ENCODE measurements around the gene GRIN2C. TPM values are rescaled to one million over a fixed set of nuclear protein-coding genes. Genes with fewer than 3 reads are reported as not detected.

Gene GRIN2C
- total RNA-seq, 1 donor from 2014 or later = 0.65 TPM

DNA sequence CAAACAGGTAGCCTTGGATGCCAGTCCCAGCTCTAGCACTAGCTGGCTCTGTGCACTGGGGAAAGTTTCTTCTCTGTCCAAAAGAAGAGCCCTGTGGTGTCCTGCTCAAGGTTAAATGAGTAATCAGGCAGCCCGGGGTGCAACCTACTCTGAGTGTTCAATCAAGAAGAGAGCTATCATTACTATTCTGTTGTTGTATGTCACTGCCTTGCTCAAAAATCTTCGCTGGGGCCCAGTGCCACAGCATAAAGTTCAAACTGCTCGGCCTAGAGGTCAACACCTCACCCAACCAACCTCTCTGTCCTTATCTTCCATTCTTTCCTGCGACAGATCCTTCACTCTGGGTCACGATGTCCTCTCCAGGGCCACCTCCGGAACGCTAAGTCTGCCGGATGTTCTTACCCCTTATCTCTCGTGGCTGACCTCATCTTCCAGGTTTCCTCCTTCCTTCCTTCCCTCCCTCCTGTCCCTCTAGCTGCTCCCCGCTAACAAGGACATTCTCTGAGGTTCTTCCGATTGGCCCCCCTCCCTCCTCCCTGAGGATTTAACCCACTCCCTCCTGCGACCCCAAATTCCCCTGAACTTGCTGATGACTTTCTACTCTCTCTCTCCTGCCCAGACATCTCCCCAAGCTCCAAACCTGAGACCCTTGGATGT is 8.7 kb upstream of the GRIN2C start:
- DNase-seq (no peak), ATAC-seq (ENCODE audit: poor library complexity) (no peak)
- intact Hi-C loops (cut with DNase I) = no loop called here

DNA sequence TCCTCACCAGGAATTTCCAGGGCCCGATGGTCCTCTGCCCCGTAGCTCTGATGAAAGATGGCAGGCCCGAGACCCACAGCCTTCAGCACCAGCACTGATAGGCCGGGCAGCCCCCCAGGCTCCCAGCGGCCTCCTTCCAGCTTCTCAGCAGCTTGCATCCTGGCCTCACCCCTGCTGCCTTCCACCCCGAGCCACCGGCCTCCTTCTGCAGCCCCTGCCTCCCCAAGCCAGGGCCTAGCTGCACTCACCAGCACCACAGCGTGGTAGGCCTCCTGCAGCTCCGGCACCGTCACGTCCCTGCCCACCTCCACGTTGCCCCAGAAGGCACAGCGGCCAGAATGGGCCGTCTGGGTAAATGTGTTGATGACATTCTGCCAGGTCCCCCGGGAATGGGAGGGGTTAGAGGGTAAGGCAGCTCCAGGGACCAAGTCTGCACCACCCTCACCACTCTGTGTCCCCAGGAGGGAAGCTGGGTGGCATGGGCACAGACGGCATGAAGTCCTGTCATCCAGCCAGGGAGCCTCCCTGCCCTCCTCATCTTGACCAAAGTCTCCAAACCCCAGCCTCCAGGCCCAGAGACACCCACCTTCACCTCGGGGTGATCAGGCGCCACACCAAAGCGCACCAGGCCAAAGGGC is 6.6 kb upstream of the GRIN2C start:
- no peak for DNase-seq
- intact Hi-C loops (cut with DNase I) = no loop called here
- ATAC-seq (ENCODE audit: poor library complexity) = no peak

DNA sequence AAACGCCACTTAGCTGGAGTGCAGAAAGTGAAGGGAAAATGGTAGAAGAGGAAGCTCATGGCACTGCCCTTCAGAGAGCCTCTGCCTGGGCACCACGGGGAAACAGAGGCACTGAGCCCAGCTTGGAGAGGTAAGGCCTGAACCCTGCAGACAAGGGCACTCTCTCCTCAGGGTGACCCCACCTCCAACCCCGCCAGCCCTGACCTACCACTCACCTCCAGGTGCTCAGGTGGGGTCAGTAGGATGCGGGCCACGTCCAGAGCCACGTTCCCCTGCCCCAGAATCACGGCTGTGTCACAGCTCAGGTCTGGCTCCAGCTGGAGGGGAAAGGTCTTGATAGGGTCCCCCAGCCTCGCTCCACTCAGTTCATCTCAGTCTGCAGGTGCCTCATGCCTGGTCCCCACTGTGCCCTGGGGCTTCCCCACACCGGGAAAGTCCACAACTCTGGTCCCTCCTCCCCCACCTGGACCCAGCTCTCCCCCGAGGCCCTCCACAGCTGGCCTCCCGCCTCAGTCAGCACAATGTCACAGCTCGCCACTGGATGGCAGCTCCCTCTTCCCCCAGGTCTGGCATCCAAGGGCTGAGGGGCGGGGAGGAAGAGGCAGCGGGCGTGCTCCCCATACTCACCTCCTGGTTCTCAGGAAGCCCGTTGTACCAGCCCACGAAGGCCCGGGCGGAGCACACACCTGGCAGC is 6.0 kb upstream of the GRIN2C start:
- ATAC-seq (ENCODE audit: poor library complexity) = no peak
- DNase-seq = no peak
- intact Hi-C loops (cut with DNase I) = loop anchor here (2.0 kb wide), 1 partner anchor 121 kb away; no protein-coding TSS in a partner anchor

DNA sequence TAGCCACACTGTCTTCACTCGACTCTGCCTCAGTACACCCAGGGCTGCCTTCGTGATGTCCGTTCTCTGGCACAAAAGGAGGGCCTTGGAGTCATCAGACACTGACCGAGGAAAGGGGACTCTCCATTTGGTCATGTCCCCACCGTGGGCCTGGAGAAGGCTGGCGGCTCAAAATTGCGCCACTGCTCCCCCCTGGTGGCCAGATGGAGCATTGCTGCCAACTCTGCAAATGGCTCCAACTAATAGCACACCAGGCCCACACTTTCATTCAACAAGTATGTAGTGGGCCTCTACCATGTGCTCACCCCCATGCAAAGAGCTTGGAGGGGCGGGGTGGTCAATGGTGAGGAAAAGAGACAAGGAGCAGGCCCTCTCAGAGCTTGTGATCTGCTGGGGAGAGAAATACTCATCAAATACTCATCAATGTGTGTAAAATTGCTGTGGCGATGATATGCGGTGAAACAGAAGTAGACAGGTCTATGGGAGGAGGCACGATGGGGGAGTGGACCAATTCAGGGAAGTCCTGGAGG is 5.2 kb upstream of the GRIN2C start:
- peak; percentile 85 for DNase-seq
- ATAC-seq (ENCODE audit: poor library complexity) = peak; percentile 73
- intact Hi-C loops (cut with DNase I) = loop anchor here (2.0 kb wide), 1 partner anchor 120 kb away; no protein-coding TSS in a partner anchor

DNA sequence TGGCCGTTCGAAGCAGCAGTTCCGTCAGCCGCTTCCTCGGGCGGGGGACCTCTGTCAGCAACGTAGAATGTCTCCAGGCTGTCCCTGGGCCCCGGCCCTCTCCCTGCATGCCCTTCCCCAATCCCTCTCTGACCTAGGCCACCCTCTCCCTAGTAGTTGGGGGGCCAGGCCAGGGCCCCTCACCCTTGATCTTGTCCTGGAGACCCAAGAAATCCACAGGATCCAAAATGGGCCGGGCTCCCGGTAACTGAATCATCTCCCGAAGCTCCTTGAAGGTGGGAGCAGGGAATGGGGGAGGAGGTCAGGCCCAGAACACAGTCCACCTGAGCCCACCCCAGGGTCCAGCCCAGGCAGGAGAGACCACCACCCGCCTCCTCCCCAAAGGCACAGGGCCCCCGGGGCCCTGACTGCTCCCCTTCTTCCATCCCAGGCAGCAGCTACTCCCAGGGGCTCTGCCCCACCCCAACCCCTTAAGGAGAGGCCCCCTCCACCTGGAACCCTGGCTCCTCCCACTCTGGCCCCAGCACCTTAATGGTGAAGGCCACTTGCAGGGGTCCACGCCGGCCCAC is 4.7 kb upstream of the GRIN2C start:
- DNase-seq = no peak

DNA sequence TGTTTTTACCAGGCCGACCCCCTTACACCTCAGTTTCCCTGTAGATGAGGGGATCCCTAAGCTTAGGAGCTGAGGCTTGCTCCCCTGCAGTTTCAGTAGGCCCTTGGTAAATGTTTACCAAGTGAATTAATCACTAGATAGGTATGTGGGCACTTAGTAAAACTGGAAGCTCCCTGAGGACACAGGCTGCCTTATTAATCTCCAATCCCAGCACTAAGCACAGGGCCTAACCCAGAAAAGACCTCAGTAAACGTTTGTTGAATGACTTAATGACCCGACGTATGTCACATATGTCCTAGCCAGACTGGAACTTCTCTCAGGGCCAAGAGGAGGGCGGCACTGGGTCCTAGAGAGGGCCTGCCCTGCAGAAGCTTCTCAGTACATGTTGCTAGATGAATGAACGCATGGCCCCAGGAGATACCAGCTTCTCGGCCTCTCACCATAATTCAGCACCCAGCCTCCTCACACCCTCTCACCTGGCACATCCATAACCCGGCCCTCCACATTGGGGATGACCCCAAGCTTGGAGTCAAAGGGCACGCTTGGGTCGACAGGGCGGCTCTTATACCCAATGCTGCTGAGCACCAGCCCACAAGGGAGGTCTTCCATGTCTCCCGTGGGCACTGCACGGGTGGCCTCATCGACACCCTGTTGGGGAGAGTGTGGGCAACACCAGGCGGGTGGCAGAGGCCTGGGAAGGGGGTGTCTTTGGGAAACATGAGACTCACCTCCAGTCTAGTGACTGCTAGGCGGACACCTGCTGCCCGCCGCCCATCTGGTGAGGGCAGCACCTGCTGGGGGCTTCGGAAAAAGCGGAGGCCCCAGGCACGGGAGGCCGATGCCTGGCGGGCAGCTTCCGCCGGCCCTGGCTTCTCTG is 4.0 kb upstream of the GRIN2C start:
- intact Hi-C loops (cut with DNase I) = loop anchor here (1.0 to 2.0 kb wide), 2 partner anchors 72 to 119 kb away; no protein-coding TSS in a partner anchor
- ATAC-seq (ENCODE audit: poor library complexity) (no peak), DNase-seq (no peak)

More for the DNA sequence above, 4.7 kb upstream of the GRIN2C start:
- intact Hi-C loops (cut with DNase I) = loop anchor here (2.0 kb wide), 1 partner anchor 120 kb away; no protein-coding TSS in a partner anchor
- ATAC-seq (ENCODE audit: poor library complexity) = no peak

DNA sequence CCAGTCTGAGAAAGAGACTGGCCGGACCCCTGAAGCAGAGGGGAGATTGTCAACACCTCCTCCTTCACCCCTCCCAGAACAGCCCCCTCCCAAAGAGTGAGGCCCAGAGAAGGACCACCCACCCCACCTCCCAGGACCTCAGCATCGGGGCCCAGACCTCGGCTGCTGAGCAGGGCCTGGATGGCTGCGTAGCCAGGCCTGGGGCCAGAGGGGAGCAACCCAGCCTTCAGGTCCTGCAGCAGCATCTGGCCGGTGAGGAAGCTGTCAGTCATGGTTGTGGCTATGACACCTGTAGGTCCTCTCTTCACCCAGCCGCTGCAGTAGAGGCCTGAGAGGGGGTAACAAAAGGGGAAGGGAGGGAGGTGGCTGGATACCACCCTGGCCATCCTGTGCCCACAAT is 3.2 kb upstream of the GRIN2C start:
- ATAC-seq (ENCODE audit: poor library complexity) (no peak), DNase-seq (no peak)
- intact Hi-C loops (cut with DNase I) = loop anchor here (1.0 kb wide), 1 partner anchor 72 kb away; no protein-coding TSS in a partner anchor

DNA sequence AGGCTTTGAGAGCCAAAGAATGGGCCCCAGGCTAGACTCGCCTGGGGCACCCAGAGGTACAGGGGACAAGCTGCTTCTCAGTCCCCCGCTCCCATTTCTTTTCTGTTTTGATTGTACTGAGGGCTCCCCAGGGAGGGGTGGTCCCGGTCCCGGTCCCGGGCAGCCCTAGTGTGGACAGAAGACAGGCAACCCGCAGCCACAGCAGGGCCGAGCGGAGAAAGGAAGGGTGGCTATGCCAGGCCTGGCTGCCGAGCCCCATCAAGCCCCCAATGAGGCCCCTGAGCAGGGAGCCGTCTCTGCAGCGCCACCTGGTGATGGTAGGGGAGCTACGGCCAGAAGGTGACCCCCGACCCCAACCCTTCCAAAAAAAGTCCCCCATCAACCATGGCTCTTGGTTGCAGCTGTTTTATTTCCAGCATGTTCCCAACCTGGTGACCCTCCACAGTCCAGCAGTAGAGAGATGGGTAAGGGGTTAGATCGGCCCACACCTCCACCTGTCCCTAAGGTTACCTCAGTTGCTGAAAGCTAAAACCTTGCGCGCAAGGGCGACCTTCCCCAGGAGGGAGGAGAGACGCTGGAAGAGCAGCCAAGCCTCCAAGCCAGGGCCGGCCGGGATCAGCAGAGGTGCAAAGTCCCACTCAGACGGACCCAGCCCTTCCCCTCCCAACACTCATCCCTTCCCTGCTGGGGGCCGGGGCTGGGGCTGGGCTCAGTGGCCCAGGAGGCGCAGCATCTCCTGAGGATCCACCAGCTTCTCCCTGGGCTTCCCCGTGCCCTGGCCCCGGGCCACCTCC is 2.6 kb upstream of the GRIN2C start:
- ATAC-seq (ENCODE audit: poor library complexity) (peak; percentile 74), DNase-seq (peak; percentile 85)
- intact Hi-C loops (cut with DNase I) = no loop called here

DNA sequence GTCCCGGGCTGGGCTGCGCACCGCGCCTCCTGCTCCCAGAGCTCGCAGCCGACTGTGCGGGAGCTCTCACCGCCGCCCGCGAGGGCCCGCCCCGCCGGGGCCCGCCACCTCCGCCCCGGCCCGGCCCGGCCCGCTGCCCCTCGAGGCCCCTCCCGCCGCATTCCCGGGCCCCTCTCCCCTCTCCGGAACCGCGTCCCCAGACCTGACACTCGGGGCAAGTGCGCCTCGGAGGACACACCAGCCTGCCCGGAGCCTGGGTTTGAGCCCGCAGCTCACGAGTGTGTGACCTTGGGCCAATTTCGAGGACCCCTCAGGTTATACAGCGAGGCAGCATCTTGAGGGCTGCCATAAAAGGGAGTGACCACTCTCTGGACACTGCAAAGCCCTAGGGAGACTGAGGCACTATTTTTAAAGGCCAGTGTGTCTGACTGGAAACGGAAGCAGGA is 2.0 kb upstream of the GRIN2C start:
- intact Hi-C loops (cut with DNase I) = no loop called here

DNA sequence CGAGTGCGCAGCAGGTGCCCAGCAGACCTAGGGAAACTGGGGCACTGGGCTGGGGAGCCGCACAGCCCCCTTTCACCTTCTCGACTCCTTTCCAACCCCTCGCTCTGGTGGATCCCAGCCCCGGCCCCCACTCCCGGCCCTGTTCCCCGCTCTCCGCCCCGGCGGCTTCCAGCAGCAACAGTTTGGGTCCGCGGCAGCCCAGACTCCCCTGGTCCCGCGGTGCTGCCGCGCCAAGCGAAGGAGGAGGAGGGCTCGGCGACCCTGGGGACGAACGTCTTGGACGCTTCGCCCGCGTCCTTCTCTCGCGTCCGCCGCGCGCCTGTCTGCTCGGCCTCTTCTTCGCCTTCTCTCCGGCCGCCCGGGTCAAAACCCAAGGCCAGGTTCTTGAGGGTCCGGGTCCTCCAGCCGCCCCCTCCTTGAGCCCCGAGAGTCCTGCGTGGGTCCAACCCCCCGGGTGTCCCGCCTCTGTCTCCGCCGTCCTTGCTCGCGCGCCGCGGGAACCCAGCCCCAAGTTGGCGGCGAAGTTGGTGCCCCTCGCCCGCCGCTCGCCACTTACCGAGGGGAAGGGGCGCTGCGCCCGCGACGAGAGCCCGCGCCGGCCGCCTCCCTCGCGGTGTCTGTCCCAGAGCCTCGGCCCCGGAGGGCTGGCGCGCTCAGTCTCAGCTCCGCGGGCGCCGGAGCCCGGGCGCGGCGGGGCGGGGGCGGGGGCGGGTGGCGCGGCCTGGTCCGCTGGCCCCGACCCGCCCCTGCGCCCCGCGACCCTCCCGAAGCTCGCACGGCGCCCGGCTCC is 1.4 kb upstream of the GRIN2C start:
- ATAC-seq (ENCODE audit: poor library complexity) (no peak), DNase-seq (no peak)
- intact Hi-C loops (cut with DNase I) = no loop called here

More for the DNA sequence above, 2.0 kb upstream of the GRIN2C start:
- no peak for DNase-seq
- ATAC-seq (ENCODE audit: poor library complexity) = no peak

DNA sequence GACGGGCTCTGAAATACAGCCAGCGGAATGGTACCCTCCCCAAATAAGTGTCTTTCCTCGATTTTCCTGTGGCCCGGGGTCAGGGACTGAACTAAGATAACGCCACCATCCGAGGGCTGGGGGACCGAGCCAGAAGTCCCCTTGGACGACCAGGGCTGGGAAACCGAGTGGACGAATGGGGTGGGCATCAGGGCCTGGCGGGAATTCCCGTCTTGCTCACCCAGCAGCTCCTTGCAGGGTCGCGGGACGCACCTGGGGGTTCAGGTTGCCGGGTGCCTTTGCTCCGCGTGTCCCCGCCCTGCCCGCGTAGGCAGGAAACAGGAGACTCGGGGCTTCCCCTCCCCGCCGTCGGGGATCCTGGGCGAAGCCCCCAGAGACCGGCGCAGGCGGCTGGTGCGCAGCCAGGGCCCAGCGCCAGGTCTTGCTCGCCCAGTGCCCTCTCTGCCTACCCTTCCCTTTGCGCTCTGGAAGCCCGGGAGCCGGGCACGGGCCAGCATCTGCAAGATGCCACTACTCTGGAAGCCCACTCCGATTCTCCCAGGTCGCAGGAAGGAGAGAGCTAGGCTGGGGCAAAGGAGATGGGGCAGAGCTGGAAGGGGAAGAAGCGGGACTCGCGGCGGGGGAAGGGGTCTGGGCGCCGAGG is 665 bp upstream of the GRIN2C start:
- DNase-seq (no peak), ATAC-seq (ENCODE audit: poor library complexity) (no peak)
- intact Hi-C loops (cut with DNase I) = no loop called here

DNA sequence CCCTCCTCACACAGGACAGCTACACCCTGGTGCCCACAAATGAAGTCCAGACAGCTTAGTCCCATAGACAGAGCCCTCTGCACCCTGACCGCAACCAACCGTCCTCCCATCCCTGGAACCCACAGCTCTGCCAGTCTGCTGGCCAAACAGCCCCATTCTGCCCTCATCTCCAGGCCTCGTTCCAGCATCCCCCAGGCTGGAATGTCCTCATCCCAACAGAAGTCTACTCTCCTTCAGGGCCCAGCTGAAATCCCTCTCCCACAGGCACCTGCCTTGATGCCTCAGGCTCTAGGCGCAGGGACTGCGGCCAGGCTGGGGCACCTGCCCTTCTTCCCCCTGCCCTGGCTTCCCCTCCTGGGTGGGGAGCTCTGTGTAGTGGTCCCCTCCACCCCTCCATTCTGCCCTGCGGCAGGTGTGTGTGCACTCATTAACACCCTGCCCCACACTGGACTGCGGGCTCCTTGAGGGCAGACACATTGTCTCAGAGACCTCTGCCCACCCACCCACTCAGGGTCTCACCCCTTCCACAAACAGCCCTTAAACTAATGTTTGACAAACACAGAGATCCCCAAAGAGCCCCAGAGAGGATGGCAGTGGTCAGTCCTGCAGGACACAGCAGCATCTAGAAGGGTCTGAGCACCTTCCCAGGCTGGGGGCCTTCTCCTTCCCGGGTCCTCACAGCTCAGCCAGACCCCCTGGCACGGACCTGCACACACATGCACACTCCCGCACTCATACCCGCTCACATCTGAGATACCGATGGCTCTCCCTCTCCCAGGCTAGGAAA is 820 bp downstream of the GRIN2C start:
- no peak for ATAC-seq (ENCODE audit: poor library complexity)
- DNase-seq = no peak
- intact Hi-C loops (cut with DNase I) = no loop called here

DNA sequence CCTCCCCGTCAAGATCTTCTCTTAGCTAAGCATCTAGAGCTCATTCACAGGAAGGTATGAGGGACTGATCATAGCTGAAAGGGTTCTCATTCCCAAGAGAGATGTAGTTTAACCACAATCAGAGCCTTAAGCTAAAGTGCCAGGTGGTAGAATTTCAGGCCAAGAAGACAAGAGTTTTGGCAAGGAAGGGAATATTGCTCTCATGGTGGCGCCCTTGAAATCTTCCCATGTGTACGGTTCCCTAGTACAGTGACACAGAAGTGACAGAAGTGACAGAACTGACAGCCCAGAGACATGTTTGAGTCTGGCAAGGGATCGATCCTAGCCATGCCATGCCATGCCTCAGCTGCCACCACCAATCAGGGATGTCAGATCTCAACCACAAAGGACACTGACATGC is 2.5 kb downstream of the GRIN2C start:
- no peak for DNase-seq
- ATAC-seq (ENCODE audit: poor library complexity) = no peak
- intact Hi-C loops (cut with DNase I) = no loop called here

DNA sequence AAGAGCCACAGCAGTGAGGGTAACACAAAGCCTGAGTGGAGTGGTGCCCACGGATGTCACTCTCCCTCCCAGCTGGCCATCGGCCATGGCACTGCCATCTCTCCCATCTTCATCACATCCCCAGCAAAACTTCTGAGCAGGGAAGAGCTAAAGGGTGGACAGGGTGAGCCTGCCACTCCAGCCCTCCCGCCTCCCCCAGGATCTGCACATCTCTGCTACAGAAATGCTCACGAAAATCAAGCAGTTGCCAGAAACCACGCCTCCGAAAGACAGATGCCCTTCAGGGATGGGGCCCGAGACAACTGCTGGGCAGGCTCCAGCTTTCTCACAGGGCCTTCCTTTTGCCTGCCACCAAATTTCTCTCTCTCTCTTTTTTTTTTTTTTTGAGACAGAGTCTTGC is 3.6 kb downstream of the GRIN2C start:
- intact Hi-C loops (cut with DNase I) = no loop called here
- DNase-seq (no peak), ATAC-seq (ENCODE audit: poor library complexity) (no peak)

DNA sequence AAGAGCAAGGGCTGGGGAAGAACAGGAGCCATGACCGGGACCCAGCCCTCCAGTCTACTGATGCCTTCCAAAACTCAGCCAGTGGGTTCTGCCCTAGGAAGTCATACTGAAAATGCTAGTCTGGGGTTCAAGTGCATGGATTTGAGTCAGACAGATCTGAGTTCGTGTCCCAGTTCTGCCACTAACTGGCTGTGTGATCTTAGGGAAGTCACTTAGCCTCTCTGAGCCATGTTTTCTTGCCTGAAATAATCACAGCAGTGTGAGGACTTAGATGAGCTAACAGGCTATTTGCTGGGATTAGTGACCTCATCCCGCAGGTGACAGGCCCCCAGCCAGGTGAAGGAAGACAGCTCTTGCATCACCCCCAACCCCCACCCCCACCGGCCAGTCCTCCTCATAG is 4.4 kb downstream of the GRIN2C start:
- ATAC-seq (ENCODE audit: poor library complexity) (no peak), DNase-seq (no peak)
- intact Hi-C loops (cut with DNase I) = no loop called here

DNA sequence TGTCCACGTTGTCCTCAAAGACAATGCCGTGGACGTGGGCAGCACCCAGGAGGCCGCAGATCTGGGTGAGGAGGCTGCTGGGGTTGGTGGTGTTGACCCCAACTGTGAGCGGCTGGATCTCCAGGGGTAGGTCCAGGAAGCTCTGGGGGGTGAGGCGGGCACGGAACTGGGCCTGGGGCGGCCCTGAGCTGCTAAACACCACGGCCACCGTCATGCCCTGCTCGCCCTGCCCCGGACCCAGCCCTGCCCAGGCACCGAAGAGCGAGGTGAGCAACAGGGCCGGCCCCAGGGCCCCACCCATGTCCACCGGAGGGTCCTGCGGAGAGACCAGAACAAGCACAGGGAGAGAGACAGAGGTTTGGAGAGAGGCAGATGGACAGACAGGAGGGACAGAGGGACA is 4.9 kb downstream of the GRIN2C start:
- intact Hi-C loops (cut with DNase I) = no loop called here
- DNase-seq (no peak), ATAC-seq (ENCODE audit: poor library complexity) (no peak)

Data from Right ventricle myocardium superior (tissue), 1 donor.